Right lobe of liver (tissue), 4 donors: ENCODE results near the gene COQ4.

Experiments used
- POLR2A ChIP-seq: fragments of 450-650 bp; IDR thresholded peaks from one replicate; pipeline ENCODE4 v1.6.1; 2017; ENCODE audit warnings: antibody characterized with exemption, mild to moderate bottlenecking
- TF ChIP-seq, protein P1 (sequence below), 4 donors: fragments of 200-600 bp in 3 of 4; fragments of 450-650 bp in 1 of 4; IDR thresholded peaks; one replicate each; pipeline versions ENCODE4 v1.5.1 to v1.8.0; 2016 to 2022; ENCODE audit warnings: antibody characterized with exemption in 4 of 4, mild to moderate bottlenecking in 2 of 4
- donor health status: DM: no; HTN: no; CAD: no.
- donor health status: DM: no; HTN: no; CAD: no.
- donor health status: DM: no; HTN: yes; CAD: no.

DNA sequence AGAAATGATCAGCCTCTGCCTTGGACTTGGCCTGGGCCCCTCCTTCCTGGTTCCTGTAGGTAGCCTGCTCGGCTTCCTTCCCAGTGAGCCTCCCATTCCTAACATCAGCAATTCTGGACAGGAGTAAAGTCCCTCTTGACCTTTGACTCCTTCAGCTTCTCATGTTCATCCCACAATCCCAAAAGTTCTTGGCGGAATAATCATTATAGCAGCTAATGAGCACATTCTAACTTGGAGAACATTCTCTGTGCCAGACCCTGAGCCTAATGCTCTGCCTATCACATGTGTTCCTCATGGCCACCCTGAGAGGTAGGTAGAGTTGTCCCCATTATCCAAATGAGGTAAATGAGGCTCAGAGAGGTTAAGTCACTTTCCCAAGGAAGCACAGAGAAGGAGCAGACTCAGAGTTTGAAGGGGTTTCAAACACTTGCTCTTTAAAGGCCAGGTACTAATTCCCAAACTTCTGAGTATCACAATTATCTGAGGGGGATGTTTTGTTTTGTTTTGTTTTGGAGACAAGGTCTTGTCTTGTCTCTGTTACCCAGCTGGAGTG is 25.3 kb upstream of the COQ4 start:
- TF ChIP-seq, protein P1, sequence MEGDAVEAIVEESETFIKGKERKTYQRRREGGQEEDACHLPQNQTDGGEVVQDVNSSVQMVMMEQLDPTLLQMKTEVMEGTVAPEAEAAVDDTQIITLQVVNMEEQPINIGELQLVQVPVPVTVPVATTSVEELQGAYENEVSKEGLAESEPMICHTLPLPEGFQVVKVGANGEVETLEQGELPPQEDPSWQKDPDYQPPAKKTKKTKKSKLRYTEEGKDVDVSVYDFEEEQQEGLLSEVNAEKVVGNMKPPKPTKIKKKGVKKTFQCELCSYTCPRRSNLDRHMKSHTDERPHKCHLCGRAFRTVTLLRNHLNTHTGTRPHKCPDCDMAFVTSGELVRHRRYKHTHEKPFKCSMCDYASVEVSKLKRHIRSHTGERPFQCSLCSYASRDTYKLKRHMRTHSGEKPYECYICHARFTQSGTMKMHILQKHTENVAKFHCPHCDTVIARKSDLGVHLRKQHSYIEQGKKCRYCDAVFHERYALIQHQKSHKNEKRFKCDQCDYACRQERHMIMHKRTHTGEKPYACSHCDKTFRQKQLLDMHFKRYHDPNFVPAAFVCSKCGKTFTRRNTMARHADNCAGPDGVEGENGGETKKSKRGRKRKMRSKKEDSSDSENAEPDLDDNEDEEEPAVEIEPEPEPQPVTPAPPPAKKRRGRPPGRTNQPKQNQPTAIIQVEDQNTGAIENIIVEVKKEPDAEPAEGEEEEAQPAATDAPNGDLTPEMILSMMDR (IDR thresholded peaks at IDR 0.05) = no peak
- TF ChIP-seq POLR2A = no peak
